Inflammatory macrophage treated with lipopolysaccharide for 1 hour (primary cell): ENCODE results near the gene FGF18.
"Not testable (repeated sequence)": the region's sequence is repeated elsewhere in the genome, so short reads cannot be mapped to it uniquely, and the experiment has no call there.

Experiments used
- DNase-seq, 2 donors: peaks; one replicate each; pipeline ENCODE4 v3.0.0-alpha.2; 2020 to 2022

Gene FGF18

GRCh38 chr5:171401167-171401947 lies 18.1 kb upstream of the FGF18 start:
- DNase-seq, result no peak

- not testable (repeated sequence) for DNase-seq
Measured at GRCh38 chr5:171402751-171403150, 16.7 kb upstream of the FGF18 start.

- DNase-seq, result no peak
Measured at GRCh38 chr5:171405615-171406014, 13.8 kb upstream of the FGF18 start.

DNA sequence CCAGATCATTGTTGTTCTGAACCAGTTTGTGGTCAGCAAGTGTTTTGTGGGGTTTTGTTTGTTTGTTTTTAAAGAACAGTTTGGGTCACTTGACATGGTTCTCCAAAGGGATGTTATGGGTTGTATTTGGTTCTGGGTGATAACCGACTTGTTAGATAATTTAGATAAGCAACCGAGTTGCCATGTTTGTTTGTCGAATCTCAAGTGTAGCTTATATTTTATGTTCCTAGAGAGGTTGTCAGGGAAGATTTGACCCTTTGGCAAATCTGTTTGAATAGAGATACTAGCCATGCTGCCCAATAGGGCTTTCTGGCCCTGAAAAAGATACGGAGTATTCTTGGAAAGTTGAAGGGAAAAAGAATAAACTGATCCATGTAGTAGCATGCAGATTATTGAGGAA lies 12.2 kb upstream of the FGF18 start:
- DNase-seq, result no peak

DNA sequence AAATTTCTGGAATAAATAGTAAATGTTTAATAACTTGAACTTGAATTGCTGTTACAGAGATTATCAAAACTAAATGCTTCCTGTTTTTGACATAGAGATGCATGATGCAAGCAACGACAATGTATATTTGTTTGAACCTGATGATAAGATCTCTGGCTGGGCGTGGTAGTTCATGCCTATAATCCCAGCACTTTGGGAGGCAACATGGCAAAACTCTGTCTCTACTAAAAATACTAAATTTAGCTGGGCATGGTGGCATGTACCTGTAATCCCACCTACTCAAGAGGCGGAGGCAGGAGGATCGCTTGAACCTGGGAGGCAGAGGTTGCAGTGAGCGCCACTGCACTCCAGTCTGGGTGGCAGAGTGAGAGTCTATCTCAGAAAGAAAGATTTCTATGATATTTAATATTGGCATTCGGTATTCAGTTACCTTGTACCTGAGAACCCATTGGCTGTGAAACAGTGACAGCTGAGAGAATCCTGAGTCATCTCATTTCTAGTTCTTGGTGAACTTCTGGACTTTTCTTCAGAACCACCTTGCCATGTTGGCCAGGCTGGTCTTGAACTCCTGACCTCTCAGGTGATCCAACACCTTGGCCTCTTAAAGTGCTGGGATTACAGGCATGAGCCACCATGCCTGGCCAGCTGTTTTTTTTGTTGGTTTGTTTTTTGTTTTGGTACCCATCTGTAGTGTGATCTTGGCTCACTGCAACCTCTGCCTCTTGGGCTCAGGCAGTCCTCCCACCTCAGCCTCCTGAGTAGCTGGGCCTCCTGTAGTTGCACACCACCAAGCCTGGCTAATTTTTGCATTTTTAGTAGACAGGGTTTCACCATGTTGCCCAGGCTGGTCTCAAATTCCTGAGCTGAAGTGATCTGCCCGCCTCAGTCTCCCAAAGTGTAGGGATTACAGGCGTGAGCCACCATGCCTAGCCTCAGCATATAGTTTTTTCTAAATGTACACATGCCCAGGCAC lies 10.0 kb upstream of the FGF18 start:
- DNase-seq, result no peak

GRCh38 chr5:171410181-171410580 lies 9.3 kb upstream of the FGF18 start:
- no peak for DNase-seq

GRCh38 chr5:171412186-171412585 lies 7.3 kb upstream of the FGF18 start:
- DNase-seq, result no peak

DNA sequence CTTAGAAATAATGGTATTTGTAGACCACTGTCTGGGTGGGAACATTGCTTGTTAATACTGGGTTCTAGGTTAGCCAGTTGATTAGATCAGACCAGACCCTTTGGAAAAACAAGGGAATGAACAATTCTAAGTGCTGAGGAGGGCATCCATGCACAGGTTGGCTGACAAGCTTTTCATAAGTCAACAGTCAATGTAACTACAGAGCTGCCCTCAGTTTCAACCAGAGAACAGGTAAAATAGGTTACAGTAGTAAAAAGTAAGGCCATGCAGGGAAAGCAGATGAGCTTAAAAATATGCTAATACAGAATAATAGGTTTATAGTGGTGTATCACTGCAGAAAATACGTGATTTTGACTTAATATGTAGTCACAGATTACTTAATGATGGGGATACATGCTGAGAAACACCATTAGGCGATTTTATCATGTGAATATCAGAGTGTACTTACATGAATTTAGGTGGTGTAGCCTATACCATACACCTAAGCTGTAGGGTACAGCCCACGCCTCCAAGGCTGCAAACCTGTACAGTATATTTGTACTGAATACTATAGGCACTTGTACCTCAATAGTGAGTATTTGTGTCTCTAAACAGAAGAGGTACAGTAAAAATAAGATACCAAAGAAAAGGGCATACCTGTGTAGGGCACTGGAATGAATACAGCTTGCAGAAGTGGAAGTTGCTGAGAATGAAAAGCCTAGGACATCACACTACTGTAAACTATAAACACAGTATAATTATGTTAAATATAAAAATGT lies 6.1 kb upstream of the FGF18 start:
- DNase-seq, result no peak

GRCh38 chr5:171413993-171414392 lies 5.5 kb upstream of the FGF18 start:
- DNase-seq, result not testable (repeated sequence)

- DNase-seq, result no peak
Measured at GRCh38 chr5:171415115-171415730, 4.2 kb upstream of the FGF18 start.

GRCh38 chr5:171416160-171417049 lies 3.0 kb upstream of the FGF18 start:
- DNase-seq, result no peak

DNA sequence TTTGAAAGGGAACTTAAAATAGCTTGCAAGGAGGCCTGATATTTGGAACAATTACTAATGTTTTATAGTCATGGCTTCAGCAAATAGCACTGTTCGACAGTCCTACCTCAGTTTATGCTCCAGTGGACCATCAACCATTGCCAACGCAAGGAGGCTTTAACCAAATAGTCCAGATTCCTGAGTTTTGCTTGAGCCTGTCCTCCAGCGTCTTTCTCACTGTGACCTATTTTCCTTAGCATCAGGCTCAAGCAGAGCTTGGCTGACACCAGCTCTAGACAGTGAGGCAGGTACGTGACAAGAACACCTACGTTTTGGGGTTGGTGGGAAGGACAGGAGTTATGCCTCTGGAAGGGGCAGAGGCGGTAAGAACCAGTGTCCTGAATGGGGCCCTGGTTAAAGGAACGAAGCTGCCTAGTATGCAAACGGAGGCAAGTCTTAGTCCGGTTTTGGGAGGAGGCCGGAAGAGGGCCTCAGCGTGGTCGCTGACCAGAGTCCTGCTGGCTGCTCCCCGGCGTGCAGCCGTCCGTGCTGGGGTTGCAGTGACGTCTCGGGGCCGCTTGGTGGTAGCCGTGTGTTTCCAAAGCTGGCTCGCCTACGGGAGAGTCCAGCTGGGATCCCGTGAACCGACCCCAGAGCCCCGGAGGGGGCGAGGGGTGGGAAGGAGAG lies 998 bp upstream of the FGF18 start:
- DNase-seq, result peak; percentile 50 to 74

DNA sequence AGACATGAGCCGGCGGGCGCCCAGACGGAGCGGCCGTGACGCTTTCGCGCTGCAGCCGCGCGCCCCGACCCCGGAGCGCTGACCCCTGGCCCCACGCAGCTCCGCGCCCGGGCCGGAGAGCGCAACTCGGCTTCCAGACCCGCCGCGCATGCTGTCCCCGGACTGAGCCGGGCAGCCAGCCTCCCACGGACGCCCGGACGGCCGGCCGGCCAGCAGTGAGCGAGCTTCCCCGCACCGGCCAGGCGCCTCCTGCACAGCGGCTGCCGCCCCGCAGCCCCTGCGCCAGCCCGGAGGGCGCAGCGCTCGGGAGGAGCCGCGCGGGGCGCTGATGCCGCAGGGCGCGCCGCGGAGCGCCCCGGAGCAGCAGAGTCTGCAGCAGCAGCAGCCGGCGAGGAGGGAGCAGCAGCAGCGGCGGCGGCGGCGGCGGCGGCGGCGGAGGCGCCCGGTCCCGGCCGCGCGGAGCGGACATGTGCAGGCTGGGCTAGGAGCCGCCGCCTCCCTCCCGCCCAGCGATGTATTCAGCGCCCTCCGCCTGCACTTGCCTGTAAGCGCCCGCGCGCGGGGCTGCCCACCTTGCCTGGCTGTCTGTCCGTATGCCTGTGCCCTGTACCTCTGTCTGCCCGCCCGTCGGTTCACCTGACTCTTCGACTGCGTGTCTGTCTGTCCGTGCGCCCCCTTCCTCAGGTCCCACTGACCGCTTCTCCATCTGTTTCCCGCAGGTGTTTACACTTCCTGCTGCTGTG lies 412 bp downstream of the FGF18 start:
- DNase-seq, result peak in 1 of 2 donors; percentile 6

DNA sequence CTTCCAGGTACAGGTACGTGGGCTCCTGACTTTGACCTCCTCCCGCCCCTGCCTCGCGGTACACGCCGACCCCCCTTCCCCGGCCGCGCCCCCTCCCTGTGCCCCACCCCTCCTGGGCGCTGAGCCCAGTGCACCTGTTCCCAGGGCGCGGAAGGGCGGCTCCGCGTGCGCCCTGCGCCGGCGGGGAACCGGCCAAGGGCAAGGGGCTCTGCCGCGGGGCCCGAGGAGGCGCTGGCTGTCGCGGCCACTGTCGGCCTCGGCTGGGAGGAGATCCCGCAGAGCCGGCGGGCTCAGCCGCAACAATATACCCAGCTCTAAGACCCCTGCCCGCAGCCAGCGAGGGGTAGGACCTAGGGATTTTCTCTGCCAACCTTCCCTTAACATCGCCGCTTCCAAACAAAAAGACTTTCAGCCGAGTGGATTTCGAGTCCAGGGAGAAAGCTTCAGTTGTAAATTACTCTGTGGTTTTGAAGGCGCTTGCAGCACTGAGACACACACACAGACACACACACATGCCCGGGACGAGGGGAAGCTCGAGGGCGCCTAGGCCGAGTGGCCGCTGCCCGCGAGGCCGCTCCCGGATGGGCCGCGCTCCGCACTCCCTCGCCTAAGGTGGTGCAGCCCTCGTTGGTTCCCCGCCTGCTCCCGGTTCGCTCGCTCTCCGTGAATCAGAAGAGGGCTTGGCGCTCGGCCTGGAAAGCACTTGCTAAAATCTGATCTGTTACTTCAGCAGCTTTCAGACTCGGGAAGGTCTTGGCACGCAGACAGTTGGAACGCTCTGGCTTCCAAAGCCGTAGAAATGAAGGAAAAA lies 1.2 kb downstream of the FGF18 start:
- DNase-seq, result no peak

DNA sequence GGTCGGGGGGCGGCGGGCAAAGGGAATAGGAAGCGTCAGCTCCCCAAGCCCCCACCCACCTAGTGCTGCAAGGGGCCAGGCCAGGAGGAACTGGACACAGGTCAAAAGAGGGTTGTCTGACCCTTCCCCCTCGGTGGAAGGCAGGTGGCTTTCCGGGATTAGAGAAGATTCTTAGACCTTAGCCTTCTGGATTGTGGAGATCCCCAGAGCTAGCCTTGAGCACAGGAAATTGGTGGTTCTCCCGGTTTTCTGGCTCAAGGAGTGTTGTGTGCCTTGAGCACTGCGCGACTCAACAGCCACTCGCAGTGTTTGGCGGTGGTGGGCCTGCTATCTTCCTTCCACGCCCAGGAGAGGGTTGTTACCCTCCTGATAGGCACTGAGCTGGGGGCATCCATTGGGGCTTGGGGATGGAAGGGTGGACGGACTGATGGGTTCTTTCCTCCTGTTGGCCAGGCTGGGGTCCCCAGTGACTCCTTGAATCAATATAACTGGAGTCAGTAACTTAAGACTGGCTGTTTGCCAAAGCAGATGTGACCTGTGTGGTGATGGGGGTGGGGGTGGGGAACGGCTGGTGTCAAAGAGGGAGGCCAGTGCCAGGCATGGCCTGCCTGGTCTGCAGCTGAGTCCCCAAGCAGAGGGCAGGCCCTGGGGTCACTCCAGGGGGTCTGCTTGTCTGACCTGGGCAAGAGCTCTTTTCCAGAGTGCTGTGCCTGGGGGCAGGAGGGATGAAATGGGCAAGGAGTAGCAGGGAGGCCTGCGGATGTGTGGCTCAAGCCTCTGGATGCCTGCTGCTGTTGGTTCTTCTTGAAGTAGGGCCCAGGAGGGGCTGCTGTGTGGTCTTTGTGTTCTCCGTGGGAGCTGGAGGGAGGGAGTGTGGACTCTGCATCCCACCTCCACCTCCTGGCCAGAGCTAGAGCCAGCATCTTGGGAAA lies 2.1 kb downstream of the FGF18 start:
- DNase-seq, result no peak

DNA sequence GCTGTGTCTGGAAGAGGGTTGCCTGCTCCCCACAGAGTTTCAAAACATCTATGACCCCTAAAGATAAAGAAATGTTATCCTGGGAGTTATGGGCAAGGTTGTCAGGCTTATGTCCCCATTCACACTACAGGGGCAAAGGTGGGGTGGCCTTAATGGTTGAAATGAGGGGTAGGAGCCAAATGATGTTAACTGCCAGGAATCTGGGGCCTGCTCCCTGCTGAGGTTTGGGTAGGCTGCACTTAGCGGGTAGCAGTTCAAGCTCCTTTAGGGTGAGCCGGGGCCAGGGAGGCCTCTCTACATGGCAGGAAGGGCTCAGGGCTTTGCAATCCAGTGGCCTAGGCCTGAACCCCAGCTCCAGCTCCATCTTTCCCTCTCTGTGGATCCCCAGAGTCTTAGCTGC lies 3.0 kb downstream of the FGF18 start:
- DNase-seq, result no peak

- DNase-seq, result no peak
Measured at GRCh38 chr5:171422902-171423663, 3.6 kb downstream of the FGF18 start.
